ENCODE results near the gene NTN3.
"Not testable (repeated sequence)": the region's sequence is repeated elsewhere in the genome, so short reads cannot be mapped to it uniquely, and the experiment has no call there.

The NTN3 gene

GRCh38 chr16:2478279-2478678 is 7.2 kb downstream of the NTN3 start:
- DNase-seq (ENCODE audit: low read depth in 1 of 2, low spot score in 1 of 2): no peak

GRCh38 chr16:2479996-2480395 is 8.9 kb downstream of the NTN3 start:
- DNase-seq (ENCODE audit: low read depth in 1 of 2, low spot score in 1 of 2): not testable (repeated sequence)

- DNase-seq (ENCODE audit: low read depth in 1 of 2, low spot score in 1 of 2): no peak
Observed at GRCh38 chr16:2480948-2481347, 9.9 kb downstream of the NTN3 start.

- no peak for DNase-seq (ENCODE audit: low read depth in 1 of 2, low spot score in 1 of 2)
Observed at GRCh38 chr16:2481676-2482075, 10.6 kb downstream of the NTN3 start.

GRCh38 chr16:2482249-2482648 is 11.2 kb downstream of the NTN3 start:
- DNase-seq (ENCODE audit: low read depth in 1 of 2, low spot score in 1 of 2): no peak

GRCh38 chr16:2482708-2483534 is 11.8 kb downstream of the NTN3 start:
- DNase-seq (ENCODE audit: low read depth in 1 of 2, low spot score in 1 of 2): no peak

GRCh38 chr16:2483939-2484897 is 13.1 kb downstream of the NTN3 start:
- no peak for DNase-seq (ENCODE audit: low read depth in 1 of 2, low spot score in 1 of 2)

- DNase-seq (ENCODE audit: low read depth in 1 of 2, low spot score in 1 of 2): no peak
Observed at GRCh38 chr16:2484898-2485508, 13.9 kb downstream of the NTN3 start.

GRCh38 chr16:2485811-2486507 is 14.9 kb downstream of the NTN3 start:
- no peak for DNase-seq (ENCODE audit: low read depth in 1 of 2, low spot score in 1 of 2)

- peak; percentile 51 to 61 for DNase-seq (ENCODE audit: low read depth in 1 of 2, low spot score in 1 of 2)
Observed at GRCh38 chr16:2486645-2487516, 15.8 kb downstream of the NTN3 start.

GRCh38 chr16:2487517-2487842 is 16.4 kb downstream of the NTN3 start:
- no peak for DNase-seq (ENCODE audit: low read depth in 1 of 2, low spot score in 1 of 2)

- no peak for DNase-seq (ENCODE audit: low read depth in 1 of 2, low spot score in 1 of 2)
Observed at GRCh38 chr16:2487903-2488531, 16.9 kb downstream of the NTN3 start.

- no peak for DNase-seq (ENCODE audit: low read depth in 1 of 2, low spot score in 1 of 2)
Observed at GRCh38 chr16:2489581-2489980, 18.5 kb downstream of the NTN3 start.

- no peak for DNase-seq (ENCODE audit: low read depth in 1 of 2, low spot score in 1 of 2)
Observed at GRCh38 chr16:2490190-2491105, 19.4 kb downstream of the NTN3 start.

- no peak for DNase-seq (ENCODE audit: low read depth in 1 of 2, low spot score in 1 of 2)
Observed at GRCh38 chr16:2492292-2492691, 21.2 kb downstream of the NTN3 start.

GRCh38 chr16:2493605-2494004 is 22.5 kb downstream of the NTN3 start:
- no peak for DNase-seq (ENCODE audit: low read depth in 1 of 2, low spot score in 1 of 2)

GRCh38 chr16:2494616-2495015 is 23.5 kb downstream of the NTN3 start:
- DNase-seq (ENCODE audit: low read depth in 1 of 2, low spot score in 1 of 2): no peak

- DNase-seq (ENCODE audit: low read depth in 1 of 2, low spot score in 1 of 2): no peak
Observed at GRCh38 chr16:2495041-2495440, 23.9 kb downstream of the NTN3 start.

Data from activated T-helper 1 cell treated with anti-CD3 and anti-CD28 coated beads, Interleukin-2, amount 50 U/mL, for 16 hours (primary cell).